Activated CD8-positive, alpha-beta memory T cell treated with anti-CD3 and anti-CD28 coated beads for 36 hours (primary cell): Measurements from ENCODE around the gene COTL1. TPM values are rescaled to one million over a fixed set of nuclear protein-coding genes. Genes with fewer than 3 reads are reported as not detected.

Source experiments
- CTCF ChIA-PET: fragments of 350-600 bp; sonication (Branson Sonifier 250); formaldehyde crosslinking; loops from one replicate; lab custom pipeline; 2021; ENCODE audit warnings: antibody characterized with exemption; lab: Charles Lee
- POLR2A ChIA-PET: fragments of 350-600 bp; sonication (Branson Sonifier 250); formaldehyde crosslinking; loops from one replicate; lab custom pipeline; 2021; ENCODE audit warnings: antibody characterized with exemption; lab: Charles Lee
- total RNA-seq, 2 experiments: library from RNA; stranded (reverse); gene quantifications; one replicate each; pipeline ENCODE4 v1.2.3, GENCODE V29; 2021

COTL1 gene
- total RNA-seq, 2 experiments from 2014 or later: 450 to 456 TPM

DNA sequence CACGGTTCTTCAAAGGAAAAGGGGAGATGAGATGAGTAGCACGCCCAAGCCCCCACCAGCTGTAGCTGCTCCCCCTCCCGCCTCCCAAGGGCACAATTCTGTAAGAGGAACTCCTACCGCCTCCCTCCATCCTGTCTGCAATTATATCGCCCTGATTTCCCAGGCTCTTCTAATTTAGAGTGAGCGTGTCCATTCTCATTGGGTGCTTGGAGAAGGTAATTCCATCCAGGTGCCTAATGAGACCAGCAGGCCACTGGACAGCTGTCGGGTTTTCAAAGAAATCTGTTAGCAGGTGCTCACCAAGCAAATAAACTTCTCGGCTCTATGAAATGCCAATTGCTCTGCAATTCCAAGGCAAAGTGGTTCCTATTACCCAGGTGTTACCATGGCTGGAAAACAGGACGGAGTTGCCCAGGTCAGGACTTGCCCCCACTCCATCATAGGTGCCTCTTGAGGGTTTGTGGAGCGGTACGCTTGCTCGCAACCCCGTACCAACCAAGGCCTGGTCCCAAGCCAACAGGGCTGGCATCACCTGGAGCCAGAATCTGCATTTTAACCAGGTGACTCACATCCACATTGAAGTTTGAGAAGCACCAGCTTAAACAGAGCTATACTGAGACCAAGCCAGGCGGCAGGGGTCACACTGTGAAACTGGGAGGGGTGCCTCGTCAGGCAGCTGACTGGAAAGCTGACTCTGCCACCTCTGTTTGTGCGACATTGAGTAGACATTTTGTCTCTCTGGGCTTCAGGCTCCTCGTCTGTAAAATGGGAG is 97.0 kb downstream of the COTL1 start:
- CTCF ChIA-PET: interaction anchor here (1.2 to 1.8 kb wide), 4 partner anchors 10 to 102 kb away, joined by 3 to 7 read pairs (median 5); no protein-coding TSS in a partner anchor
- POLR2A ChIA-PET: no interaction called here

DNA sequence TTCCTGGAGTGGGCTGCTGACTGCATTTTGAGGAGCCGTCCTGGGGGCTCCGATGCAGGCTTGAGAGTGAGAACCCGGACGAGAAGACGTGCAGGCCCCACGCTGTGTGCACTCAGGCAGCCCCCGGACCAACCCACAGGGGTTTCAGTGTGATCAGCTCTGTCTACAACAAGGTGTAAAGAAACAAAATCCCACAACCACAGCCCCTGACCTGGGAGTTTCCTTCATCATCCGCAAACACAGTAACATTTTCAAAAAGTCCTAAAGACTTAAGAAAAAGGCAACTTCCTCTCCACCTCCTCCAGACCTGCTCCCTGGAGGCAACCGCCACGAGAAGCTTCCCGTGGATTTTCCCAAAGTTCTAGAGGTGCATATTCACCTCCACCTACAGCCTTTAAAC is 98.0 kb downstream of the COTL1 start:
- ChIA-PET CTCF (interaction anchor here (0.6 to 4.1 kb wide), 7 partner anchors 9 to 103 kb away, joined by 3 to 20 read pairs (median 6); partner anchors contain the start of gene MEAK7), POLR2A (no interaction called here)

DNA sequence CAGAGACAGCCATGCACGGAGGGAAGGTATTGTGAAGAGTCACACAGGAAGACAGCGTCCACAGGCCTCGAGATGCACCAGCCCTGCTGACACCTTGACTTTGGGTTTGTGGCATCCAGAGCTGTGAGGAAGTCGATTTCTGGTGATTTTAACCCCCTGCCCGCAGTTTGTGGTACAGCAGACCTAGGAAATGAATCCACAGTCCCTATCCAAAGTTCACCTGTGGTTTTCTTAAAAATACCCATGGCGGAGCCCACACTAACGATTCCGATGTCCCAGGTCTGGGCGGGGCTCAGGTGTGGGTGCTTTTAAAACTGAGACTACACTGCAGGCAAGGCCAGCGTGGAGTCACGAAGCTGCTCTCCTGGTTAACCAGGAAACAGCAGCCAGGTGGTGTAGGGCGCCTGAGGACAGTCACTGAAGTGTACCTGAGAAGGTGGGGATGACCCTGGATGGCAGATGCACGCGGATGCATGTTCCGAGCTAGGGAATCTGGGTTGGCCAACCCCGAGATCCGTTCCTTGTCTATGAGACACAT is 99.0 kb downstream of the COTL1 start:
- ChIA-PET POLR2A (interaction anchor here (0.6 to 1.3 kb wide), 3 partner anchors 13 to 82 kb away, joined by 5 to 7 read pairs (median 6); no protein-coding TSS in a partner anchor), CTCF (interaction anchor here (0.6 to 4.1 kb wide), 12 partner anchors 9 to 154 kb away, joined by 3 to 20 read pairs (median 4); partner anchors contain the start of gene MEAK7)

DNA sequence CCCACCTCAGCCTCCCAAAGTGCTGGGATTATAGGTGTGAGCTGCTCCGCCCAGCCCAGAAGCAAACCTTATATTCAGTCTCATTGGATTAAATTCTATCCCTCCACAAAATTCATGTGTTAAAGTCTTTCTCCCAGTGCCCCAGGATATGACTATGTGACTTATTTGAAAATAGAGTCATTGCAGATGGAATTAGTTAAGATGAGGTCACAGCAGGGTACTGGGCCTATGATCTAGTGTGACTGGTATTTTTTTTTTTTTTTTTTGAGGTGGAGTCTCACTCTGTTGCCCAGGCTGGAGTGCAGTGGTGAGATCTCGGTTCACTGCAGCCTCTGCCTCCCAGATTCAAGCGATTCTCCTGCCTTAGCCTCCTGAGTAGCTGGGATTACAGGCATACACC is 99.7 kb downstream of the COTL1 start:
- ChIA-PET POLR2A (interaction anchor here (0.6 to 1.3 kb wide), 4 partner anchors 13 to 83 kb away, joined by 3 to 7 read pairs (median 6); no protein-coding TSS in a partner anchor), CTCF (interaction anchor here (0.6 to 4.1 kb wide), 10 partner anchors 10 to 565 kb away, joined by 3 to 20 read pairs (median 4); partner anchors contain the start of gene MEAK7)

DNA sequence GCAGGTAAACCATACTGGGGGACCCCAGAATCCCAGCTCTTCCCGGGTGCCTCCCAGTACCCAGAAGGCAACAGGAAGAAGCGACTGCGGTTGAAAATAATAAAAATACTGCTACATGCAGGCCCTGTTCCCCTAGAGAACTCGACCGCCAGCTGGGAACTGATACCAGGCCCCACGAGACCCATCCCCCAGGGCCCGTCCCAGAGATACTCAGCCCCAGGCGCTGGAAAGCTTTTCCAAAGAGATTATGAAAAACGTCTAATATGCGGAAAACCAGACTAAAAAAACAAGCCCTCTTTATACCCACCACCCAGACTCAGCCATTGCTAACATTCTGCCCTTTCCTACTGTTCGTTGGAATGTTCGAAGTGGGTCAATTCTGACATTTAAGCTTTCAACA is 100.5 kb downstream of the COTL1 start:
- POLR2A ChIA-PET: no interaction called here

More for the DNA sequence above, 100.5 kb downstream of the COTL1 start:
- CTCF ChIA-PET: interaction anchor here (0.6 to 4.1 kb wide), 5 partner anchors 11 to 104 kb away, joined by 3 to 20 read pairs (median 5); partner anchors contain the start of gene MEAK7

Other genes starting within 250 kb of the COTL1 start
- gene ATP2C2, start 249.5 kb downstream of the COTL1 start, total RNA-seq: not detected
- 10 to 100 TPM in 1 of 2 experiments, 1 to 10 TPM in 1; 9.6 to 10.8 TPM for gene MEAK7, start 113.4 kb downstream of the COTL1 start, total RNA-seq
- 10 to 100 TPM; 34.8 to 35.0 TPM for gene KLHL36, start 30.4 kb upstream of the COTL1 start, total RNA-seq
- 100 to 1,000 TPM; 140 TPM for gene USP10, start 81.9 kb upstream of the COTL1 start, total RNA-seq
- gene CRISPLD2, start 201.9 kb upstream of the COTL1 start, total RNA-seq: under 1 TPM in 1 of 2 experiments, not detected in 1; 0.04 TPM